ENCODE results near the gene ZNF101.
"Not testable (repeated sequence)": the region's sequence is repeated elsewhere in the genome, so short reads cannot be mapped to it uniquely, and the experiment has no call there.

DNA sequence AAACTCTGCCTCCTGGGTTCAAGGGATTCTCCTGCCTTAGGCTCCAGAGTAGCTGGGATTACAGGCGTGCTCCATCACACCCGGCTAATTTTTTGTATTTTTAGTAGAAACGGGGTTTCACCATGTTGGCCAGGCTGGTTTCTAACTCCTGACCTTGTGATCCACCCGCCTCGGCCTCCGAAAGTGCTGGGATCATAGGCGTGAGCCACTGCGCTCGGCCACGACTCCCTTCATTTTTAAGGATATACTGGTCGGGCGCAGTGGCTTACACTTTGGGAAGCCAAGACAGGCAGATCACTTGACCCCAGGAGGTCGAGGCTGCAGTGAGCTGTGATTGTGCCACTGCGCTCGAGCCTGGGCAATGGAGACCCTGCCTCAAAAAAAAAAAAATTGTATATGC lies 17.5 kb downstream of the ZNF101 start:
- TF ChIP-seq, protein P1, sequence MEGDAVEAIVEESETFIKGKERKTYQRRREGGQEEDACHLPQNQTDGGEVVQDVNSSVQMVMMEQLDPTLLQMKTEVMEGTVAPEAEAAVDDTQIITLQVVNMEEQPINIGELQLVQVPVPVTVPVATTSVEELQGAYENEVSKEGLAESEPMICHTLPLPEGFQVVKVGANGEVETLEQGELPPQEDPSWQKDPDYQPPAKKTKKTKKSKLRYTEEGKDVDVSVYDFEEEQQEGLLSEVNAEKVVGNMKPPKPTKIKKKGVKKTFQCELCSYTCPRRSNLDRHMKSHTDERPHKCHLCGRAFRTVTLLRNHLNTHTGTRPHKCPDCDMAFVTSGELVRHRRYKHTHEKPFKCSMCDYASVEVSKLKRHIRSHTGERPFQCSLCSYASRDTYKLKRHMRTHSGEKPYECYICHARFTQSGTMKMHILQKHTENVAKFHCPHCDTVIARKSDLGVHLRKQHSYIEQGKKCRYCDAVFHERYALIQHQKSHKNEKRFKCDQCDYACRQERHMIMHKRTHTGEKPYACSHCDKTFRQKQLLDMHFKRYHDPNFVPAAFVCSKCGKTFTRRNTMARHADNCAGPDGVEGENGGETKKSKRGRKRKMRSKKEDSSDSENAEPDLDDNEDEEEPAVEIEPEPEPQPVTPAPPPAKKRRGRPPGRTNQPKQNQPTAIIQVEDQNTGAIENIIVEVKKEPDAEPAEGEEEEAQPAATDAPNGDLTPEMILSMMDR (IDR thresholded peaks at IDR 0.05 in 2 of 3, conservative IDR thresholded peaks at IDR 0.05 in 1 of 3; ENCODE audit: borderline replicate concordance in 1 of 3, insufficient read depth in 1 of 3, low read depth in 2 of 3, low read length in 2 of 3) = not testable (repeated sequence)
- TF ChIP-seq, protein P2, sequence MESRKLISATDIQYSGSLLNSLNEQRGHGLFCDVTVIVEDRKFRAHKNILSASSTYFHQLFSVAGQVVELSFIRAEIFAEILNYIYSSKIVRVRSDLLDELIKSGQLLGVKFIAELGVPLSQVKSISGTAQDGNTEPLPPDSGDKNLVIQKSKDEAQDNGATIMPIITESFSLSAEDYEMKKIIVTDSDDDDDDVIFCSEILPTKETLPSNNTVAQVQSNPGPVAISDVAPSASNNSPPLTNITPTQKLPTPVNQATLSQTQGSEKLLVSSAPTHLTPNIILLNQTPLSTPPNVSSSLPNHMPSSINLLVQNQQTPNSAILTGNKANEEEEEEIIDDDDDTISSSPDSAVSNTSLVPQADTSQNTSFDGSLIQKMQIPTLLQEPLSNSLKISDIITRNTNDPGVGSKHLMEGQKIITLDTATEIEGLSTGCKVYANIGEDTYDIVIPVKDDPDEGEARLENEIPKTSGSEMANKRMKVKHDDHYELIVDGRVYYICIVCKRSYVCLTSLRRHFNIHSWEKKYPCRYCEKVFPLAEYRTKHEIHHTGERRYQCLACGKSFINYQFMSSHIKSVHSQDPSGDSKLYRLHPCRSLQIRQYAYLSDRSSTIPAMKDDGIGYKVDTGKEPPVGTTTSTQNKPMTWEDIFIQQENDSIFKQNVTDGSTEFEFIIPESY (IDR thresholded peaks at IDR 0.05; ENCODE audit: extremely low read depth, insufficient replicate concordance, low read length) = not testable (repeated sequence)
- not testable (repeated sequence) for TF ChIP-seq POLR2A (IDR thresholded peaks at IDR 0.05; ENCODE audit: borderline replicate concordance, extremely low read depth, insufficient read depth, insufficient read length); EZH2 (IDR thresholded peaks at IDR 0.05)
